ENCODE data around the gene RARG.

The RARG gene

GRCh38 chr12:53231921-53232645 is at the start of gene RARG:
TSS of gene RARG (minus strand) at chr12:53232209. CDS start at chr12:53227545, 4,664 bp downstream.
- ATAC-seq = peak; percentile 83
- TF ChIP-seq PATZ1 (CRISPR knock-in tag; IDR thresholded peaks at IDR 0.05; ENCODE audit: borderline replicate concordance) (peak; percentile 88; the same call in 1 of the 2 replicates), ZNF565 (CRISPR knock-in tag; conservative IDR thresholded peaks at IDR 0.05; ENCODE audit: low read depth) (no peak), OSR1 (CRISPR knock-in tag; IDR thresholded peaks at IDR 0.05) (no peak)

- ATAC-seq = no peak
- TF ChIP-seq POU6F1 (CRISPR knock-in tag; IDR thresholded peaks at IDR 0.05; ENCODE audit: borderline replicate concordance, low read depth) = no peak
- TF ChIP-seq ZC3H10 (CRISPR knock-in tag; IDR thresholded peaks at IDR 0.05) = no peak
- TF ChIP-seq, protein P1, sequence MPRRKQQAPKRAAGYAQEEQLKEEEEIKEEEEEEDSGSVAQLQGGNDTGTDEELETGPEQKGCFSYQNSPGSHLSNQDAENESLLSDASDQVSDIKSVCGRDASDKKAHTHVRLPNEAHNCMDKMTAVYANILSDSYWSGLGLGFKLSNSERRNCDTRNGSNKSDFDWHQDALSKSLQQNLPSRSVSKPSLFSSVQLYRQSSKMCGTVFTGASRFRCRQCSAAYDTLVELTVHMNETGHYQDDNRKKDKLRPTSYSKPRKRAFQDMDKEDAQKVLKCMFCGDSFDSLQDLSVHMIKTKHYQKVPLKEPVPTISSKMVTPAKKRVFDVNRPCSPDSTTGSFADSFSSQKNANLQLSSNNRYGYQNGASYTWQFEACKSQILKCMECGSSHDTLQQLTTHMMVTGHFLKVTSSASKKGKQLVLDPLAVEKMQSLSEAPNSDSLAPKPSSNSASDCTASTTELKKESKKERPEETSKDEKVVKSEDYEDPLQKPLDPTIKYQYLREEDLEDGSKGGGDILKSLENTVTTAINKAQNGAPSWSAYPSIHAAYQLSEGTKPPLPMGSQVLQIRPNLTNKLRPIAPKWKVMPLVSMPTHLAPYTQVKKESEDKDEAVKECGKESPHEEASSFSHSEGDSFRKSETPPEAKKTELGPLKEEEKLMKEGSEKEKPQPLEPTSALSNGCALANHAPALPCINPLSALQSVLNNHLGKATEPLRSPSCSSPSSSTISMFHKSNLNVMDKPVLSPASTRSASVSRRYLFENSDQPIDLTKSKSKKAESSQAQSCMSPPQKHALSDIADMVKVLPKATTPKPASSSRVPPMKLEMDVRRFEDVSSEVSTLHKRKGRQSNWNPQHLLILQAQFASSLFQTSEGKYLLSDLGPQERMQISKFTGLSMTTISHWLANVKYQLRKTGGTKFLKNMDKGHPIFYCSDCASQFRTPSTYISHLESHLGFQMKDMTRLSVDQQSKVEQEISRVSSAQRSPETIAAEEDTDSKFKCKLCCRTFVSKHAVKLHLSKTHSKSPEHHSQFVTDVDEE (CRISPR knock-in tag; IDR thresholded peaks at IDR 0.05) = no peak
Measured at GRCh38 chr12:53279888-53280498, 48.0 kb upstream of the RARG start.

DNA sequence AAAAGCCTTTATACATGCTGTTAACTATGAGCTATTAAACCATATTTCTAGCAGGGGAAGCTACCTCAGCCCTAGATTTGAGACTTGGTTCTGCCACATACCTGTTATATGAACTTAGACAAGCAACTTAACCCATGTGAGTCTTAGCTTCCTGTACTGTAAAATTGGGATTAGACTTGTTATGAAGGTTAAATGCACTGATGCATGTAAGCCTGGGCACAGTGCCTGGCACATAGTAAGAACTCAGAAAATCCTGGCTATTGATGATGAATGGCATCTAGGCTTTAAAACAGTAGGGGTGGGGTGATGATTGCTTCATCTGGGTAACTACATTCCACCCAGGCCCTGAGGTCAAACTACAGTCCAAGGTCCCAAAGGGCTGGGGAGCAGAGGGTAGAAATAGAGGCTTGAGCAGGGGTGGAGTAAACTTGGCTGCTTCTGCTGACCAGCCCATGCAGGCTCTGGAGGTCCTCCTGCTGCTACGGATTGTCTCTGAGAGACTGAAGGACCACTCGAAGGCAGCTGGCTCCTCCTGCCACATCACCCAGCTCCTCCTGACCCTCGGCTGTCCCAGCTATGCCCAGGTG is 47.4 kb upstream of the RARG start:
- TF ChIP-seq ESRRG (CRISPR knock-in tag; IDR thresholded peaks at IDR 0.05) = no peak
- no peak for TF ChIP-seq RARB (CRISPR knock-in tag; IDR thresholded peaks at IDR 0.05)
- no peak for TF ChIP-seq PPARA (CRISPR knock-in tag; IDR thresholded peaks at IDR 0.05; ENCODE audit: borderline replicate concordance)
- no peak for TF ChIP-seq ZC3H10 (CRISPR knock-in tag; IDR thresholded peaks at IDR 0.05)
- no peak for TF ChIP-seq PATZ1 (CRISPR knock-in tag; IDR thresholded peaks at IDR 0.05; ENCODE audit: borderline replicate concordance)
- TF ChIP-seq TOX (CRISPR knock-in tag; IDR thresholded peaks at IDR 0.05; ENCODE audit: borderline replicate concordance) = no peak
- TF ChIP-seq SNAI2 (CRISPR knock-in tag; IDR thresholded peaks at IDR 0.05) = no peak
- TF ChIP-seq ZNF8 (CRISPR knock-in tag; IDR thresholded peaks at IDR 0.05) = no peak
- no peak for TF ChIP-seq POU6F1 (CRISPR knock-in tag; IDR thresholded peaks at IDR 0.05; ENCODE audit: borderline replicate concordance, low read depth)
- no peak for TF ChIP-seq ZNF565 (CRISPR knock-in tag; conservative IDR thresholded peaks at IDR 0.05; ENCODE audit: low read depth)
- no peak for TF ChIP-seq BACH2 (CRISPR knock-in tag; IDR thresholded peaks at IDR 0.05; ENCODE audit: borderline replicate concordance)
- ATAC-seq = no peak

- no peak for TF ChIP-seq ARNTL (CRISPR knock-in tag; IDR thresholded peaks at IDR 0.05; ENCODE audit: borderline replicate concordance, low read depth)
- ATAC-seq = no peak
Measured at GRCh38 chr12:53277981-53278380, 46.0 kb upstream of the RARG start.

All from SK-N-SH treated with all-trans-retinoic acid at 6 μM for 48 hours (cell line).